Hepatocyte (in vitro differentiated cells): ENCODE data around the gene CCDC88C. TPM values are rescaled to one million over a fixed set of nuclear protein-coding genes. Genes with fewer than 3 reads are reported as not detected.
A peak's percentile ranks its signal among the peaks of the same experiment; 100 is the strongest.

Experiments used
- DNase-seq: peaks from one replicate; pipeline ENCODE4 v3.0.0-alpha.2; 2016; ENCODE audit warnings: low spot score
- H2AFZ ChIP-seq: fragments of 200-600 bp; sonication (generic); 2 replicates; pipeline ENCODE4 v1.6.0; 2016; ENCODE audit warnings: antibody characterized with exemption, mild to moderate bottlenecking
- H3K27ac ChIP-seq: fragments of 200-600 bp; sonication (generic); 2 replicates; pipeline ENCODE4 v1.5.1; 2016; ENCODE audit warnings: mild to moderate bottlenecking
- H3K27me3 ChIP-seq: fragments of 200-600 bp; sonication (generic); 2 replicates; pipeline ENCODE4 v1.6.1; 2016
- H3K36me3 ChIP-seq: fragments of 200-600 bp; sonication (generic); replicated peaks from 2 replicates; pipeline ENCODE4 v1.5.1; 2016; ENCODE audit warnings: low read depth; ENCODE audit not compliant: insufficient read depth
- H3K4me1 ChIP-seq: fragments of 200-600 bp; sonication (generic); 2 replicates; pipeline ENCODE4 v1.5.1; 2016; ENCODE audit warnings: mild to moderate bottlenecking, moderate library complexity; ENCODE audit not compliant: insufficient read depth
- H3K4me2 ChIP-seq: fragments of 200-600 bp; sonication (generic); 2 replicates; pipeline ENCODE4 v1.6.0; 2016
- H3K4me3 ChIP-seq: fragments of 200-600 bp; sonication (generic); 2 replicates; pipeline ENCODE4 v1.5.1; 2016; ENCODE audit warnings: mild to moderate bottlenecking
- H3K79me2 ChIP-seq: fragments of 200-600 bp; sonication (generic); 2 replicates; pipeline ENCODE4 v1.6.0; 2017; ENCODE audit warnings: mild to moderate bottlenecking
- H3K9me2 ChIP-seq: fragments of 200-600 bp; sonication (generic); replicated peaks from 2 replicates; pipeline ENCODE4 v1.6.0; 2017; ENCODE audit warnings: mild to moderate bottlenecking; ENCODE audit not compliant: insufficient read depth
- H3K9me3 ChIP-seq: fragments of 200-600 bp; sonication (generic); 2 replicates; pipeline ENCODE4 v1.5.1; 2016; ENCODE audit warnings: low read depth, mild to moderate bottlenecking
- H4K20me1 ChIP-seq: fragments of 200-600 bp; sonication (generic); 2 replicates; pipeline ENCODE4 v1.6.0; 2016; ENCODE audit warnings: mild to moderate bottlenecking; ENCODE audit not compliant: insufficient read depth, poor library complexity, severe bottlenecking
- CTCF ChIP-seq: fragments of 200-600 bp; sonication (generic); IDR thresholded peaks from 2 replicates; pipeline ENCODE4 v1.5.1; 2016; ENCODE audit warnings: antibody characterized with exemption, mild to moderate bottlenecking; ENCODE audit not compliant: poor library complexity
- EZH2 ChIP-seq: fragments of 200-600 bp; sonication (generic); IDR thresholded peaks from 2 replicates; pipeline ENCODE4 v1.6.1; 2016; ENCODE audit warnings: antibody characterized with exemption, mild to moderate bottlenecking, borderline replicate concordance
- EZH2phosphoT487 ChIP-seq: fragments of 200-600 bp; sonication (generic); IDR thresholded peaks from one replicate; pipeline ENCODE4 v1.6.1; 2018; ENCODE audit warnings: antibody characterized with exemption, mild to moderate bottlenecking, low read depth, moderate library complexity; ENCODE audit not compliant: unreplicated experiment, severe bottlenecking
- WGBS: methylation state at CpG from one replicate; pipeline ENCODE4 v1.1.6; 2016; ENCODE audit warnings: low lambda C conversion rate; ENCODE audit errors: missing lambda C conversion rate; 5-methylcytosine and 5-hydroxymethylcytosine counted together
- polyA plus RNA-seq: library from polyadenylated mRNA; unstranded; fragments of >200 nt; fragmentation: Nextera tagmentation; extraction: Ambion mirVana; gene quantifications from 2 replicates; pipeline ENCODE4 v1.2.1, GENCODE V29; 2016
- total RNA-seq: library from RNA; depleted of rRNA; stranded (reverse); fragments of >200 nt; gene quantifications from 2 replicates; pipeline ENCODE4 v1.2.3, GENCODE V29; 2014

CCDC88C gene
- total and polyA plus RNA-seq, 2 experiments from 2014 or later, result 5.9 to 11.3 TPM

- TF ChIP-seq CTCF (no peak), EZH2phosphoT487 (no peak), EZH2 (no peak)
- Histone ChIP-seq H3K4me1 (peaks cover 38% of the 10 kb centered on the region), H3K27me3 (no peaks in the 10 kb centered on the region), H2AFZ (no peak overlapping the region), H3K79me2 (peaks cover 5% of the 10 kb centered on the region), H3K9me3 (no peaks in the 10 kb centered on the region), H3K4me3 (no peak overlapping the region), H3K4me2 (no peak overlapping the region), H3K9me2 (no peaks in the 10 kb centered on the region), H3K36me3 (no peaks in the 10 kb centered on the region), H3K27ac (no peak overlapping the region), H4K20me1 (no peaks in the 10 kb centered on the region)
- 95% methylated on average over 13 of the region's 13 CpGs for WGBS
- DNase-seq, result no peak
Measured at GRCh38 chr14:91379579-91379932, 38.1 kb downstream of the CCDC88C start.

GRCh38 chr14:91378930-91379578 lies 38.6 kb downstream of the CCDC88C start:
- 74% methylated on average over 11 of the region's 11 CpGs for WGBS
- H3K27me3 ChIP-seq, result no peaks in the 10 kb centered on the region
- no peak overlapping the region for H3K4me3 ChIP-seq
- no peak for TF ChIP-seq EZH2phosphoT487
- no peak for TF ChIP-seq CTCF
- TF ChIP-seq EZH2, result no peak
- H3K27ac ChIP-seq, result no peak overlapping the region
- no peaks in the 10 kb centered on the region for H3K9me3 ChIP-seq
- no peak overlapping the region for H3K4me2 ChIP-seq
- H2AFZ ChIP-seq, result no peak overlapping the region
- H4K20me1 ChIP-seq, result no peaks in the 10 kb centered on the region
- no peaks in the 10 kb centered on the region for H3K9me2 ChIP-seq
- DNase-seq, result no peak
- no peaks in the 10 kb centered on the region for H3K36me3 ChIP-seq
- peaks cover 39% of the 10 kb centered on the region for H3K4me1 ChIP-seq
- H3K79me2 ChIP-seq, result peaks cover 5% of the 10 kb centered on the region

- WGBS, result 58% methylated on average over 15 of the region's 15 CpGs
- H3K27ac ChIP-seq, result peak overlapping the region; percentile 18
Measured at GRCh38 chr14:91377700-91378652, 39.6 kb downstream of the CCDC88C start.

More at GRCh38 chr14:91377700-91378652, 39.6 kb downstream of the CCDC88C start:
- Histone ChIP-seq H3K9me2 (no peaks in the 10 kb centered on the region), H3K4me3 (no peak overlapping the region), H3K79me2 (peaks cover 5% of the 10 kb centered on the region), H4K20me1 (no peaks in the 10 kb centered on the region), H2AFZ (no peak overlapping the region), H3K4me2 (no peak overlapping the region), H3K9me3 (no peaks in the 10 kb centered on the region), H3K36me3 (no peaks in the 10 kb centered on the region), H3K4me1 (peaks cover 49% of the 10 kb centered on the region), H3K27me3 (no peaks in the 10 kb centered on the region)
- no peak for TF ChIP-seq CTCF
- no peak for TF ChIP-seq EZH2
- no peak for TF ChIP-seq EZH2phosphoT487
- no peak for DNase-seq
